Vagina (tissue), 2 donors: ENCODE data around the gene DDX31.

ENCODE experiments used
- POLR2A ChIP-seq, 2 donors: fragments of 450-650 bp; IDR thresholded peaks; one replicate each; pipeline ENCODE4 v1.6.1; 2017; ENCODE audit warnings: antibody characterized with exemption in 2 of 2, mild to moderate bottlenecking in 2 of 2, moderate library complexity in 2 of 2
- POLR2AphosphoS5 ChIP-seq, 2 donors: sonication (generic); formaldehyde crosslinking; IDR thresholded peaks; one replicate each; pipeline ENCODE4 v1.9.0; 2017; ENCODE audit warnings: antibody characterized with exemption in 2 of 2, mild to moderate bottlenecking in 2 of 2, low read depth in 1 of 2; ENCODE audit not compliant: insufficient read depth in 1 of 2
- TF ChIP-seq, protein P1 (sequence below), 3 experiments: fragments of 450-650 bp in 2 of 3; fragments of 200-600 bp in 1 of 3; sonication (generic) in 1 of 3; IDR thresholded peaks; one replicate each; pipeline ENCODE4 v1.5.1; 2017 to 2019; ENCODE audit warnings: antibody characterized with exemption in 3 of 3, mild to moderate bottlenecking in 2 of 3, moderate library complexity in 2 of 3

DNA sequence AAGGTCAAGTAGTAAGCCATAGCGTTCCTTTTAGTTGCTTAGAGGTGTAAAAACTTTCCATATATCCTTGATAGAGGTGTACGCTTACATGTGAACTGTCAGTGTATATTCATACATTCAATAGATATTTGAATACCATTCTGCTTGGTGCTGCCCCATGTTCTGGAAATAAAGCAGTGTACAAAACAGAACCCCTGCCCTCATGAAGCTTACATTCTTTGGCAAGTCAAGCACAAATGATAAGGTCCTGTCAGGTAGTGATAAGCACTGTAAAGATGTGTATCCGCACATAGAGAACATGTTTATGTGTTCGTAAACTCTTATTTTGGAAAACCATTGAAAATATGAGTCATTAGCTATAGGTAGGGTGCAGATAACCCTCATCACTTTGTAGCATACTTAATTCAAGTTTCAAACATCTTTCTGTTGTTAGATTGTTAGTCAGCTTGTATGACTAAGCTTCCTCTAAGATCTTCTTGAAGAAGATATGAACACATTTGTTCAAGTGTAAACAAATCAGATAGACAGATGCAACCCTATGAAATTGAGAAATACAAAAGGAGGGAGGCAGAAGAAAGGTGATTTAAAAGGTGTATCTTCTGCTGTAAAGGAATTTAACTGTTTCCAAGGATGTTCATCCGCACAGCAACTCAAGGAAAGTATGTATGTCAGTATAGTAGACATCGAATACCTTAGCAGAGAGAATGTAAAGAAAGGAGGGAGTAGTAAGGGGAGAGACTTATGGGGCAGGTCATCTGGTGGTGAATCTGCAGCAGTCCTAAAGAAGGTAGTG is 2.0 kb upstream of the DDX31 start:
- no peak for TF ChIP-seq POLR2AphosphoS5 (IDR thresholded peaks at IDR 0.05; ENCODE audit: insufficient read depth in 1 of 2, low read depth in 1 of 2)
- TF ChIP-seq, protein P1, sequence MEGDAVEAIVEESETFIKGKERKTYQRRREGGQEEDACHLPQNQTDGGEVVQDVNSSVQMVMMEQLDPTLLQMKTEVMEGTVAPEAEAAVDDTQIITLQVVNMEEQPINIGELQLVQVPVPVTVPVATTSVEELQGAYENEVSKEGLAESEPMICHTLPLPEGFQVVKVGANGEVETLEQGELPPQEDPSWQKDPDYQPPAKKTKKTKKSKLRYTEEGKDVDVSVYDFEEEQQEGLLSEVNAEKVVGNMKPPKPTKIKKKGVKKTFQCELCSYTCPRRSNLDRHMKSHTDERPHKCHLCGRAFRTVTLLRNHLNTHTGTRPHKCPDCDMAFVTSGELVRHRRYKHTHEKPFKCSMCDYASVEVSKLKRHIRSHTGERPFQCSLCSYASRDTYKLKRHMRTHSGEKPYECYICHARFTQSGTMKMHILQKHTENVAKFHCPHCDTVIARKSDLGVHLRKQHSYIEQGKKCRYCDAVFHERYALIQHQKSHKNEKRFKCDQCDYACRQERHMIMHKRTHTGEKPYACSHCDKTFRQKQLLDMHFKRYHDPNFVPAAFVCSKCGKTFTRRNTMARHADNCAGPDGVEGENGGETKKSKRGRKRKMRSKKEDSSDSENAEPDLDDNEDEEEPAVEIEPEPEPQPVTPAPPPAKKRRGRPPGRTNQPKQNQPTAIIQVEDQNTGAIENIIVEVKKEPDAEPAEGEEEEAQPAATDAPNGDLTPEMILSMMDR (IDR thresholded peaks at IDR 0.05) = no peak
- TF ChIP-seq POLR2A (IDR thresholded peaks at IDR 0.05) = no peak
